ENCODE results near the gene TEX26.

DNA sequence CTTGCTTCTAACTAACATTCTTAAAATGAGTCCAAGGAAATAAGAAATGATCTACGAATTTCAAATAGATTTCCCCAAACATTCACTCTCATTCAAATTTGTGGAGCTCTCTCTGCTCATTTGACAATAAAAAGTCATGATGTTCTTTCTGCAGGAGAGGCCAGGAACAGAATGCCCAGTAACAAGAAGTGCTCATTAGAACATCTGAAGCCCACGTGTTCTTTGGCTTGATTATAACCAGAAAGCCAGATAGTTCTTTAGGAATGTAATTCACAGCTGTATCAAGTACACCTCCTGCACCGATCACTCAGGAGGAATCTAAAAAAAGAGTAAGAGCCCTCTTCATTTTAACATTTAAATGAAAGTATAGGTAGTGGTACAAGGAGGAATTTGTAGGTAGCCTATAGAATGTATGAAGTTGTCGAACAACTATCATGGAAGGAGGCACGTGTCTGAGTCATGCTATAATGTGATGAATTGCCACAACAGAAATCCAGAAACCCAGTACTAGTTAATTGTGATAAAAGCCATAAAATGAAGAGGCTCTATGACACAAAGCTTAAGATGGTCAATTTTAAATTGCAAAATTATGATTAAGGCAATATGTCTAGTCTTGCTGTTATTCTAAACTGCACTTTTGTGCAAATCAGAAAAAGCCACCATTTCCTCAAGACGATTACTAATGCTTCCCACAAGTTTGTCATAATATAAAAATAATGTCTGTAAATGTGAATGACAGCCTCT lies 13.6 kb upstream of the TEX26 start:
- TF ChIP-seq POLR2A (IDR thresholded peaks at IDR 0.05) (no peak), EP300 (IDR thresholded peaks at IDR 0.05) (peak in 2 of 4 donors; percentile 42 to 64)

Measured in sigmoid colon (tissue), 4 donors.